Measurements from ENCODE around the gene ENOX1. TPM values are rescaled to one million over a fixed set of nuclear protein-coding genes. Genes with fewer than 3 reads are reported as not detected.

The ENOX1 gene
- polyA plus RNA-seq, 3 donors: 0.04 TPM; not detected in 2

DNA sequence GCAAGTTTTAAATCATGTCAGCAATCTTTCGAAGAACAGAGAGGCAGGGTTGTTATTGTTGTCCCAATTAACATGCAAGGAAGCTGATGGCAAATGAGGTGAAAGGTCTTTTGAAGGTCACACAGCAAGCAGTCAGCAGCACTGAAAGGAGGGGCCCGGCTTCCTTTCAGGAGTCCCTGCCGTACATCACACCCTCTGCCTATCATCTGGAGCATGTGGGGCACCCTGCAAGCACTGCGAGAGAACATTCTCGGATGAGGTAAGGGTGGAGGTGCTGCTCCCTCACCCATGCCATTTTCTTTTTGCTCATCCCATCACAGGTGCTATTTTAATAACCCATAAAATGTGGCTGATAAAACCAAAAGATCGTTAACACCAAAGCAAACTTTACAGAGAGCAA, 111.2 kb downstream of the ENOX1 start:
- Histone ChIP-seq H4K20me1 (ENCODE audit: insufficient read depth, low read length) (no peaks in the 10 kb centered on the region), H3K27me3 (ENCODE audit: control insufficient read depth in 2 of 2, insufficient read depth in 2 of 2, low read length in 2 of 2) (no peaks in the 10 kb centered on the region), H3K79me2 (ENCODE audit: insufficient read depth, low read length) (no peaks in the 10 kb centered on the region), H2AFZ (ENCODE audit: insufficient read depth, low read depth, low read length, poor library complexity, severe bottlenecking) (no peak overlapping the region), H3K9me3 (replicated peaks in 1 of 2; ENCODE audit: control insufficient read depth in 1 of 2, insufficient read depth in 1 of 2, low read length in 2 of 2) (no peaks in the 10 kb centered on the region), H3K4me3 (replicated peaks in 1 of 3; ENCODE audit: low read depth in 2 of 3, low read length in 3 of 3) (no peak overlapping the region), H3K4me1 (ENCODE audit: control insufficient read depth in 1 of 2, insufficient read depth in 2 of 2, low read length in 2 of 2) (no peaks in the 10 kb centered on the region), H3K9ac (ENCODE audit: insufficient read depth, low read length, poor library complexity, severe bottlenecking) (no peak overlapping the region), H3K36me3 (replicated peaks in 1 of 2; ENCODE audit: control insufficient read depth in 1 of 2, insufficient read depth in 2 of 2, low read length in 2 of 2) (no peaks in the 10 kb centered on the region), H3K4me2 (replicated peaks; ENCODE audit: extremely low read depth, low read length, poor library complexity, severe bottlenecking) (no peak overlapping the region), H3K27ac (ENCODE audit: low read depth in 1 of 2, low read length in 2 of 2) (no peak overlapping the region)
- Mint-ChIP-seq H3K27ac (no peak overlapping the region), H3K4me1 (peaks cover 6% of the 10 kb centered on the region), H3K27me3 (ENCODE audit: low read depth in 3 of 3) (no peaks in the 10 kb centered on the region), H3K4me3 (no peak overlapping the region), H3K36me3 (no peaks in the 10 kb centered on the region), H3K9me3 (peaks cover 0 to 9% (median 1%) of the 10 kb centered on the region in 7 donors)
- WGBS (ENCODE audit: insufficient coverage): 100% methylated on average over 1 of the region's 6 CpGs
- intact Hi-C loops (cut with micrococcal nuclease): no loop called here
- TF ChIP-seq, protein P1, sequence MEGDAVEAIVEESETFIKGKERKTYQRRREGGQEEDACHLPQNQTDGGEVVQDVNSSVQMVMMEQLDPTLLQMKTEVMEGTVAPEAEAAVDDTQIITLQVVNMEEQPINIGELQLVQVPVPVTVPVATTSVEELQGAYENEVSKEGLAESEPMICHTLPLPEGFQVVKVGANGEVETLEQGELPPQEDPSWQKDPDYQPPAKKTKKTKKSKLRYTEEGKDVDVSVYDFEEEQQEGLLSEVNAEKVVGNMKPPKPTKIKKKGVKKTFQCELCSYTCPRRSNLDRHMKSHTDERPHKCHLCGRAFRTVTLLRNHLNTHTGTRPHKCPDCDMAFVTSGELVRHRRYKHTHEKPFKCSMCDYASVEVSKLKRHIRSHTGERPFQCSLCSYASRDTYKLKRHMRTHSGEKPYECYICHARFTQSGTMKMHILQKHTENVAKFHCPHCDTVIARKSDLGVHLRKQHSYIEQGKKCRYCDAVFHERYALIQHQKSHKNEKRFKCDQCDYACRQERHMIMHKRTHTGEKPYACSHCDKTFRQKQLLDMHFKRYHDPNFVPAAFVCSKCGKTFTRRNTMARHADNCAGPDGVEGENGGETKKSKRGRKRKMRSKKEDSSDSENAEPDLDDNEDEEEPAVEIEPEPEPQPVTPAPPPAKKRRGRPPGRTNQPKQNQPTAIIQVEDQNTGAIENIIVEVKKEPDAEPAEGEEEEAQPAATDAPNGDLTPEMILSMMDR (IDR thresholded peaks at IDR 0.05): no peak
- DNase-seq: no peak

DNA sequence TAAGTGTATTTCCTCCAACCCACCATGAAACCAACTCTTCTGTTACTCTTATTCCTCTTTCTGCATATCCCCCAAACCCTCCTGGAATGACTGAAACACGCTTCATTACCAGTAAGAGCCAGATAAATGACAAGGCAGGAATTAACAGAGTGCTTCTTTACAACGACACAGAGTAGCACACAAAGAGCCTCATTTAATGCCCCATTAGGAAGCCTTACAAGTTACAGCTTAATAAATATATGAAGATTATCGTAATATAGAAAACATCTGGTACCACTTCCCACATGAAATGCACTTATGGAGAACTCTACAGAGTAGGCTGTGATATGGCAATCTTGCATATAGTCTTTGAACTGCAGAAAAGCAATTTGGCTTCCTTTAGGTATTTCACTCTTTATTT, 116.8 kb downstream of the ENOX1 start:
- H3K27ac Mint-ChIP-seq: no peak overlapping the region
- Histone ChIP-seq H3K9me3 (replicated peaks in 1 of 2; ENCODE audit: control insufficient read depth in 1 of 2, insufficient read depth in 1 of 2, low read length in 2 of 2) (no peaks in the 10 kb centered on the region), H3K27ac (ENCODE audit: low read depth in 1 of 2, low read length in 2 of 2) (no peak overlapping the region), H3K4me3 (replicated peaks in 1 of 3; ENCODE audit: low read depth in 2 of 3, low read length in 3 of 3) (no peak overlapping the region), H2AFZ (ENCODE audit: insufficient read depth, low read depth, low read length, poor library complexity, severe bottlenecking) (no peak overlapping the region), H4K20me1 (ENCODE audit: insufficient read depth, low read length) (no peaks in the 10 kb centered on the region), H3K4me2 (replicated peaks; ENCODE audit: extremely low read depth, low read length, poor library complexity, severe bottlenecking) (no peak overlapping the region), H3K9ac (ENCODE audit: insufficient read depth, low read length, poor library complexity, severe bottlenecking) (no peak overlapping the region), H3K4me1 (ENCODE audit: control insufficient read depth in 1 of 2, insufficient read depth in 2 of 2, low read length in 2 of 2) (no peaks in the 10 kb centered on the region), H3K36me3 (replicated peaks in 1 of 2; ENCODE audit: control insufficient read depth in 1 of 2, insufficient read depth in 2 of 2, low read length in 2 of 2) (no peaks in the 10 kb centered on the region), H3K27me3 (ENCODE audit: control insufficient read depth in 2 of 2, insufficient read depth in 2 of 2, low read length in 2 of 2) (no peaks in the 10 kb centered on the region), H3K79me2 (ENCODE audit: insufficient read depth, low read length) (no peaks in the 10 kb centered on the region)
- no CpG with 5 or more reads among the region's 3 CpGs for WGBS (ENCODE audit: insufficient coverage)
- DNase-seq: no peak
- H3K4me3 Mint-ChIP-seq: no peak overlapping the region
- H3K4me1 Mint-ChIP-seq: peaks cover under 1% of the 10 kb centered on the region
- TF ChIP-seq, protein P1 (IDR thresholded peaks at IDR 0.05): no peak
- no peaks in the 10 kb centered on the region for H3K27me3 Mint-ChIP-seq (ENCODE audit: low read depth in 3 of 3)
- intact Hi-C loops (cut with micrococcal nuclease): no loop called here
- peaks cover 0 to 9% (median 2%) of the 10 kb centered on the region in 7 donors for H3K9me3 Mint-ChIP-seq
- H3K36me3 Mint-ChIP-seq: no peaks in the 10 kb centered on the region
